GM12878 (cell line): ENCODE results near the gene CSTF1. TPM values are rescaled to one million over a fixed set of nuclear protein-coding genes. Genes with fewer than 3 reads are reported as not detected.

Source experiments
- ATAC-seq: fragments of 200-7000 bp; cut with Tn5 transposase; 3 replicates; pipeline ENCODE4 v1.9.1; 2020; ENCODE audit warnings: mild to moderate bottlenecking, moderate library complexity
- BruUV-seq: library from RNA; stranded (reverse); fragments of 400-500 nt; replicated peaks from 2 replicates; lab custom pipeline; 2021; lab: Mats Ljungman, UMichigan
- CTCF ChIA-PET: fragments of 300-600 bp; sonication (Branson Sonifier 250); formaldehyde crosslinking; extraction: SDS; loops from one replicate; lab custom pipeline; 2021; ENCODE audit warnings: inconsistent platforms; lab: Yijun Ruan, JAX
- POLR2A ChIA-PET: fragments of 350-600 bp; formaldehyde crosslinking; extraction: SDS; loops from one replicate; lab custom pipeline; 2021; ENCODE audit warnings: inconsistent platforms; lab: Charles Lee
- RAD21 ChIA-PET: fragments of 300-600 bp; sonication (Branson Sonifier 250); formaldehyde crosslinking; loops from one replicate; lab custom pipeline; 2023; ENCODE audit warnings: antibody characterized with exemption; ENCODE audit not compliant: unreplicated experiment; lab: Charles Lee
- SMC1A ChIA-PET: fragments of 300-600 bp; sonication (Branson Sonifier 250); formaldehyde crosslinking; loops from one replicate; lab custom pipeline; 2023; ENCODE audit not compliant: unreplicated experiment, uncharacterized antibody; lab: Charles Lee
- DNase-seq: peaks from one replicate; pipeline ENCODE4 v3.0.0-alpha.2; 2011; ENCODE audit warnings: low read depth, low spot score
- FAIRE-seq: peaks from 3 replicates; lab custom pipeline; 2011; peaks lifted over from hg19 to GRCh38; lab: Jason Lieb, UNC
- H2AFZ ChIP-seq: 2 replicates; pipeline ENCODE4 v1.6.0; 2011; ENCODE audit warnings: low read depth, low read length, control low read depth; ENCODE audit not compliant: control insufficient read depth
- H3K27ac ChIP-seq: 2 replicates; pipeline ENCODE4 v1.5.1; 2011; ENCODE audit warnings: control low read depth; ENCODE audit not compliant: control insufficient read depth, insufficient read depth
- H3K27me3 ChIP-seq, 2 experiments: replicated peaks in 1 of 2; 2 replicates each; pipeline versions ENCODE4 v1.6.0 to v1.6.1; 2011; ENCODE audit warnings: low read length in 1 of 2; ENCODE audit not compliant: control insufficient read depth in 2 of 2, insufficient read depth in 2 of 2
- H3K36me3 ChIP-seq, 2 experiments: 2 replicates each; pipeline ENCODE4 v1.5.1; 2011; ENCODE audit warnings: low read length in 1 of 2; ENCODE audit not compliant: control insufficient read depth in 2 of 2, insufficient read depth in 2 of 2
- H3K4me1 ChIP-seq: 2 replicates; pipeline ENCODE4 v1.6.1; 2011; ENCODE audit warnings: mild to moderate bottlenecking, low read length, moderate library complexity, mixed read lengths; ENCODE audit not compliant: control insufficient read depth, insufficient read depth
- H3K4me2 ChIP-seq: 2 replicates; pipeline ENCODE4 v1.6.0; 2011; ENCODE audit warnings: control low read depth; ENCODE audit not compliant: control insufficient read depth, insufficient read depth
- H3K4me3 ChIP-seq: fragments of 200-600 bp; sonication (generic); 2 replicates; pipeline ENCODE4 v1.5.1; 2016
- H3K79me2 ChIP-seq: 2 replicates; pipeline ENCODE4 v1.6.0; 2011; ENCODE audit warnings: low read length; ENCODE audit not compliant: control insufficient read depth, insufficient read depth
- H3K9ac ChIP-seq: 2 replicates; pipeline ENCODE4 v1.8.0; 2011; ENCODE audit warnings: low read length, control low read depth, mixed read lengths; ENCODE audit not compliant: control insufficient read depth, insufficient read depth
- H3K9me3 ChIP-seq: replicated peaks from 3 replicates; pipeline ENCODE4 v1.5.1; 2011; ENCODE audit warnings: mild to moderate bottlenecking, low read length; ENCODE audit not compliant: control insufficient read depth, insufficient read depth
- H4K20me1 ChIP-seq: 2 replicates; pipeline ENCODE4 v1.6.0; 2011; ENCODE audit not compliant: control insufficient read depth, insufficient read depth
- ATF7 ChIP-seq: fragments of 450-650 bp; IDR thresholded peaks from 2 replicates; pipeline ENCODE4 v1.6.1; 2016; ENCODE audit warnings: low read depth, mild to moderate bottlenecking
- BACH1 ChIP-seq: fragments of 450-650 bp; IDR thresholded peaks from 2 replicates; pipeline ENCODE4 v1.6.1; 2017; ENCODE audit warnings: mild to moderate bottlenecking, borderline replicate concordance
- BCL11A ChIP-seq: IDR thresholded peaks from 2 replicates; pipeline ENCODE4 v1.6.1; 2011; ENCODE audit warnings: low read depth, low read length
- CHD2 ChIP-seq: IDR thresholded peaks from 2 replicates; pipeline ENCODE4 v1.6.1; 2011; ENCODE audit warnings: low read depth, low read length, improper control_type of control experiment, borderline replicate concordance
- CHD4 ChIP-seq: fragments of 200-600 bp; sonication (generic); IDR thresholded peaks from 2 replicates; pipeline ENCODE4 v1.6.1; 2016; ENCODE audit warnings: mild to moderate bottlenecking
- E2F8 ChIP-seq: fragments of 450-650 bp; IDR thresholded peaks from 2 replicates; pipeline ENCODE4 v1.6.1; 2018; ENCODE audit warnings: mild to moderate bottlenecking, low read depth, moderate library complexity; ENCODE audit not compliant: partially characterized antibody
- ESRRA ChIP-seq: IDR thresholded peaks from 2 replicates; pipeline ENCODE4 v1.6.1; 2012; ENCODE audit warnings: mild to moderate bottlenecking, low read length, improper control_type of control experiment
- FOXM1 ChIP-seq: IDR thresholded peaks from 2 replicates; pipeline ENCODE4 v1.6.1; 2012; ENCODE audit warnings: low read depth, mild to moderate bottlenecking, inconsistent platforms, low read length, moderate library complexity
- RELA ChIP-seq: fragments of 450-650 bp; IDR thresholded peaks from 2 replicates; pipeline ENCODE4 v1.8.0; 2014; ENCODE audit warnings: borderline replicate concordance; ENCODE audit not compliant: partially characterized antibody
- SIN3A ChIP-seq: IDR thresholded peaks from 2 replicates; pipeline ENCODE4 v1.6.1; 2012; ENCODE audit warnings: low read depth, low read length, improper control_type of control experiment
- SMC3 ChIP-seq: IDR thresholded peaks from 2 replicates; pipeline ENCODE4 v1.6.1; 2011; ENCODE audit warnings: low read length, improper control_type of control experiment, borderline replicate concordance
- SP1 ChIP-seq: IDR thresholded peaks from one replicate; pipeline ENCODE4 v1.6.1; 2011; ENCODE audit warnings: low read depth, low read length
- TCF3 ChIP-seq: IDR thresholded peaks from 2 replicates; pipeline ENCODE4 v1.6.1; 2012; ENCODE audit warnings: low read depth, mild to moderate bottlenecking, low read length, borderline replicate concordance; ENCODE audit not compliant: insufficient read depth
- TCF7 ChIP-seq: IDR thresholded peaks from 2 replicates; pipeline ENCODE4 v1.6.1; 2014; ENCODE audit warnings: antibody characterized with exemption, borderline replicate concordance
- ZSCAN29 ChIP-seq: fragments of 450-650 bp; IDR thresholded peaks from 2 replicates; pipeline ENCODE4 v1.6.1; 2017; ENCODE audit warnings: mild to moderate bottlenecking, moderate library complexity
- WGBS: methylation state at CpG from one replicate; pipeline ENCODE4 v1.1.6; 2016; ENCODE audit warnings: low lambda C conversion rate; ENCODE audit not compliant: insufficient replicate concordance, insufficient coverage; ENCODE audit errors: missing lambda C conversion rate; 5-methylcytosine and 5-hydroxymethylcytosine counted together
- in situ Hi-C: fragments of 300-500 bp; cut with MboI; formaldehyde crosslinking; loops from 9 replicates; pipeline ENCODE4 v1.14.3; 2018; ENCODE audit warnings: mixed read lengths
- intact Hi-C: fragments of 100-400 bp; cut with micrococcal nuclease; formaldehyde crosslinking; loops from one replicate; pipeline ENCODE4 v1.14.2; 2022; ENCODE audit not compliant: unreplicated experiment
- polyA plus RNA-seq, 11 experiments: library from polyadenylated mRNA; depleted of rRNA in 4 of 11; unstranded in 6 of 11; stranded (reverse) in 5 of 11; fragments of >200 nt; fragmentation: Nextera tagmentation in 4 of 11; fragmentation: Illumina TruSeq in 1 of 11; extraction: Ambion mirVana in 4 of 11; extraction: Trizol in 1 of 11; gene quantifications; 1 replicate in 1 of 11; 2 replicates in 10 of 11; pipeline versions ENCODE4 v1.2.1 to v1.2.3, GENCODE V29; 2011 to 2016; ENCODE audit warnings: inconsistent platforms in 2 of 11, missing spikeins in 2 of 11, low read depth in 1 of 11
- total RNA-seq, 4 experiments: library from RNA; depleted of rRNA in 3 of 4; stranded (reverse); fragments of >200 nt in 3 of 4; fragmentation: Illumina TruSeq in 1 of 4; extraction: Trizol in 1 of 4; gene quantifications; 2 replicates each; pipeline versions ENCODE4 v1.2.1 to v1.2.3, GENCODE V29; 2013 to 2021
- TF ChIP-seq, protein P1 (sequence below): fragments of 450-650 bp; IDR thresholded peaks from 2 replicates; pipeline ENCODE4 v1.6.1; 2017; ENCODE audit warnings: mild to moderate bottlenecking, moderate library complexity

CSTF1 gene
- total and polyA plus RNA-seq, 10 of the 15 experiments (the other 5 are each of a cell fraction or from before 2014, with no cell fraction given), result 41.8 to 89.1 (median 50.1) TPM

DNA sequence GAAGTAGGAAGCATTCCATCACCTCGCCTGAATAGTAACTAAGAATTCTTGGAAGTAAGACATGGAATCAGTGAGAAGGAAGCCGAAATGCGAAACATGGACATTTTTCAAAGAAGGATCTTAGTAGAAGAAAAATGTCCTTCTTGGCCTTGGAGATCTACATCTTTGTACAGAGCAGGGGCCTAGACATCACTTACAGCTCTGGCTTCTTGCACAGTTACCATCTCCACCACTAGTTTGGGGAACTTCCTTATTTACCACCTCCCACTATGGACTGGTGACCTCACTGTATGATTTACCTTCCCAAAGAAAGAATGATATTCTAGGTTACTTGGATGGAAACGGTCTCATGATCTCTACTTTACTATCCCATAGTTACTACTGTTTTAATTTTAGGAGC lies 35.4 kb downstream of the CSTF1 start:
- no TSS peak for BruUV-seq
- Histone ChIP-seq H3K9me3 (no peaks in the 10 kb centered on the region), H3K4me1 (peaks cover 12% of the 10 kb centered on the region), H3K79me2 (no peaks in the 10 kb centered on the region), H3K4me3 (no peak overlapping the region), H4K20me1 (no peaks in the 10 kb centered on the region), H3K4me2 (no peak overlapping the region), H3K27me3 (no peaks in the 10 kb centered on the region), H3K9ac (no peak overlapping the region), H2AFZ (no peak overlapping the region), H3K36me3 (no peaks in the 10 kb centered on the region), H3K27ac (no peak overlapping the region)
- FAIRE-seq (no peak), DNase-seq (no peak), ATAC-seq (0 out of 3 replicates have a peak, but pooled peaks have one; percentile 26)
- WGBS, result 62% methylated on average over 4 of the region's 4 CpGs
- intact Hi-C loops, result no loop called here
- ChIA-PET SMC1A (interaction anchor here (0.7 to 2.0 kb wide), 4 partner anchors 9 to 22 kb away, joined by 3 to 6 read pairs (median 4); partner anchors contain the start of gene CASS4), RAD21 (no interaction called here), POLR2A (no interaction called here), CTCF (interaction anchor here (1.1 to 1.3 kb wide), 2 partner anchors 12 to 89 kb away, joined by 3 read pairs; no protein-coding TSS in a partner anchor)
- TF ChIP-seq FOXM1, result no peak
- TF ChIP-seq CHD2, result no peak
- TF ChIP-seq SP1, result no peak
- TF ChIP-seq RELA, result no peak
- no peak for TF ChIP-seq ATF7
- no peak for TF ChIP-seq BCL11A
- TF ChIP-seq ZSCAN29, result no peak
- no peak for TF ChIP-seq CHD4
- TF ChIP-seq E2F8, result no peak
- TF ChIP-seq SMC3, result no peak
- TF ChIP-seq SIN3A, result no peak
- TF ChIP-seq BACH1, result no peak
- TF ChIP-seq, protein P1, sequence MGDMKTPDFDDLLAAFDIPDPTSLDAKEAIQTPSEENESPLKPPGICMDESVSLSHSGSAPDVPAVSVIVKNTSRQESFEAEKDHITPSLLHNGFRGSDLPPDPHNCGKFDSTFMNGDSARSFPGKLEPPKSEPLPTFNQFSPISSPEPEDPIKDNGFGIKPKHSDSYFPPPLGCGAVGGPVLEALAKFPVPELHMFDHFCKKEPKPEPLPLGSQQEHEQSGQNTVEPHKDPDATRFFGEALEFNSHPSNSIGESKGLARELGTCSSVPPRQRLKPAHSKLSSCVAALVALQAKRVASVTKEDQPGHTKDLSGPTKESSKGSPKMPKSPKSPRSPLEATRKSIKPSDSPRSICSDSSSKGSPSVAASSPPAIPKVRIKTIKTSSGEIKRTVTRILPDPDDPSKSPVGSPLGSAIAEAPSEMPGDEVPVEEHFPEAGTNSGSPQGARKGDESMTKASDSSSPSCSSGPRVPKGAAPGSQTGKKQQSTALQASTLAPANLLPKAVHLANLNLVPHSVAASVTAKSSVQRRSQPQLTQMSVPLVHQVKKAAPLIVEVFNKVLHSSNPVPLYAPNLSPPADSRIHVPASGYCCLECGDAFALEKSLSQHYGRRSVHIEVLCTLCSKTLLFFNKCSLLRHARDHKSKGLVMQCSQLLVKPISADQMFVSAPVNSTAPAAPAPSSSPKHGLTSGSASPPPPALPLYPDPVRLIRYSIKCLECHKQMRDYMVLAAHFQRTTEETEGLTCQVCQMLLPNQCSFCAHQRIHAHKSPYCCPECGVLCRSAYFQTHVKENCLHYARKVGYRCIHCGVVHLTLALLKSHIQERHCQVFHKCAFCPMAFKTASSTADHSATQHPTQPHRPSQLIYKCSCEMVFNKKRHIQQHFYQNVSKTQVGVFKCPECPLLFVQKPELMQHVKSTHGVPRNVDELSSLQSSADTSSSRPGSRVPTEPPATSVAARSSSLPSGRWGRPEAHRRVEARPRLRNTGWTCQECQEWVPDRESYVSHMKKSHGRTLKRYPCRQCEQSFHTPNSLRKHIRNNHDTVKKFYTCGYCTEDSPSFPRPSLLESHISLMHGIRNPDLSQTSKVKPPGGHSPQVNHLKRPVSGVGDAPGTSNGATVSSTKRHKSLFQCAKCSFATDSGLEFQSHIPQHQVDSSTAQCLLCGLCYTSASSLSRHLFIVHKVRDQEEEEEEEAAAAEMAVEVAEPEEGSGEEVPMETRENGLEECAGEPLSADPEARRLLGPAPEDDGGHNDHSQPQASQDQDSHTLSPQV, result no peak
- TF ChIP-seq TCF3, result no peak
- no peak for TF ChIP-seq ESRRA
- TF ChIP-seq TCF7, result no peak
- in situ Hi-C loops, result no loop called here
